Measurements from ENCODE around the gene ADORA3. TPM values are rescaled to one million over a fixed set of nuclear protein-coding genes. Genes with fewer than 3 reads are reported as not detected.

The ADORA3 gene
- polyA plus RNA-seq, 5 donors, result 0.49 to 0.74 (median 0.57) TPM

Other genes starting within 250 kb of the ADORA3 start
- gene CHIA, start 212.8 kb downstream of the ADORA3 start, polyA plus RNA-seq (ENCODE audit: insufficient read depth in 1 of 5, insufficient read length in 5 of 5, low replicate concordance in 1 of 5), result 1 to 10 TPM in 4 of 5 donors, under 1 TPM in 1; 0.65 to 9.0 (median 3.9) TPM
- 1 to 10 TPM; 4.7 to 7.8 (median 5.9) TPM for gene OVGP1, start 75.9 kb downstream of the ADORA3 start, polyA plus RNA-seq (ENCODE audit: insufficient read depth in 1 of 5, insufficient read length in 5 of 5, low replicate concordance in 1 of 5)
- gene WDR77, start 54.4 kb downstream of the ADORA3 start, polyA plus RNA-seq (ENCODE audit: insufficient read depth in 1 of 5, insufficient read length in 5 of 5, low replicate concordance in 1 of 5), result 10 to 100 TPM; 43.6 to 58.7 (median 48.6) TPM
- 100 to 1,000 TPM; 268 to 339 (median 290) TPM for gene ATP5PB, start 54.2 kb downstream of the ADORA3 start, polyA plus RNA-seq (ENCODE audit: insufficient read depth in 1 of 5, insufficient read length in 5 of 5, low replicate concordance in 1 of 5)
- 1 to 10 TPM; 6.1 to 7.5 (median 6.7) TPM for gene C1orf162, start 29.6 kb downstream of the ADORA3 start, polyA plus RNA-seq (ENCODE audit: insufficient read depth in 1 of 5, insufficient read length in 5 of 5, low replicate concordance in 1 of 5)
- gene TMIGD3, start within 50 bp of the ADORA3 start, polyA plus RNA-seq (ENCODE audit: insufficient read depth in 1 of 5, insufficient read length in 5 of 5, low replicate concordance in 1 of 5), result under 1 TPM; 0.23 to 0.82 (median 0.55) TPM
- 10 to 100 TPM; 53.4 to 92.0 (median 85.5) TPM for gene RAP1A, start 116.2 kb upstream of the ADORA3 start, polyA plus RNA-seq (ENCODE audit: insufficient read depth in 1 of 5, insufficient read length in 5 of 5, low replicate concordance in 1 of 5)
- 1 to 10 TPM; 3.2 to 7.3 (median 3.7) TPM for gene INKA2, start 235.8 kb upstream of the ADORA3 start, polyA plus RNA-seq (ENCODE audit: insufficient read depth in 1 of 5, insufficient read length in 5 of 5, low replicate concordance in 1 of 5)